Measurements from ENCODE around the gene BANP.
"Not testable (repeated sequence)": the region's sequence is repeated elsewhere in the genome, so short reads cannot be mapped to it uniquely, and the experiment has no call there.

BANP gene

DNA sequence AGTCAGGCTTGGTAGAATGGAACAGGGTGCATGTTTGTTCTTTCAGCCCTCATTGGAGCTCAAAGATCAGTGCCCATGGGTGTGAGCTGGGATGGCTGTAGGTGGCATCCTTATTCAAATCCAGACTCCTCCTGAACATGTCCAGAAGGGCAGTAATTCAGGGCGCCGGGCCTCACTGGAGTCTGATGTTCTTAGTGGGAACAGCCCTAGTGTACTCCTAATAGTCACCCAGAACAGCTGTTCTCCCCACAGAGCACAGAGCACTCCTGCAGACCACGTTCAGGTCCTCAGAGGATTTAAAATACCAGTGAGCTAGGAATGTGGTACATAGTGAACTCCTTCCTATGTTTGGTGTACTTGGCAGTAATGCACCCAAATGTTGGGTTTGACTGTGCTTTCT, 96.2 kb downstream of the BANP start:
- Histone ChIP-seq H3K4me3 (ENCODE audit: low read length) (no peak overlapping the region), H3K36me3 (ENCODE audit: control insufficient read depth, insufficient read depth, low read length) (no peaks in the 10 kb centered on the region), H3K9ac (ENCODE audit: low read length) (no peak overlapping the region), H3K9me3 (ENCODE audit: control insufficient read depth, low read length) (no peaks in the 10 kb centered on the region), H3K27me3 (ENCODE audit: control insufficient read depth, insufficient read depth, low read length) (no peaks in the 10 kb centered on the region), H3K4me1 (ENCODE audit: control insufficient read depth, insufficient read depth, low read length) (no peaks in the 10 kb centered on the region)

DNA sequence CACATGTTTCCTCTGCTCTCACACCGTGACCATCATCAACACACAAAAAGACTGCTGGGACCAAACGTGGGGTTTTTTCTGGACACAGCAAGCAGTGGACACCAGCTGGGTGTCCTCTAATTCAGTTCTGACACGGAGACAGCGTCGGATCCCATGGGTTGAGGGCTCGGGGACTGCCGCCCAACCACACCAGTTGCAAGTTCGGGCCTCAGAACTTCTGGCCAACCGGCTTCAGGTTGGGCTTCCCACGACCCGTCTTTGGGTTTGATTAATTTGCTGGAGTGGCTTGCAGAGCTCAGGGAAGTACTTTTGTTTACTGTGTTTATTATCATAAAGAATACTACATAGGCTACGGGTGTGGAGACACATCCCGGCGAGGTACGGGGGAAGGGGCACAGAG, 97.8 kb downstream of the BANP start:
- Histone ChIP-seq H3K9me3 (ENCODE audit: control insufficient read depth, low read length) (no peaks in the 10 kb centered on the region), H3K27me3 (ENCODE audit: control insufficient read depth, insufficient read depth, low read length) (no peaks in the 10 kb centered on the region), H3K4me1 (ENCODE audit: control insufficient read depth, insufficient read depth, low read length) (no peaks in the 10 kb centered on the region), H3K36me3 (ENCODE audit: control insufficient read depth, insufficient read depth, low read length) (no peaks in the 10 kb centered on the region), H3K9ac (ENCODE audit: low read length) (no peak overlapping the region), H3K4me3 (ENCODE audit: low read length) (no peak overlapping the region)

DNA sequence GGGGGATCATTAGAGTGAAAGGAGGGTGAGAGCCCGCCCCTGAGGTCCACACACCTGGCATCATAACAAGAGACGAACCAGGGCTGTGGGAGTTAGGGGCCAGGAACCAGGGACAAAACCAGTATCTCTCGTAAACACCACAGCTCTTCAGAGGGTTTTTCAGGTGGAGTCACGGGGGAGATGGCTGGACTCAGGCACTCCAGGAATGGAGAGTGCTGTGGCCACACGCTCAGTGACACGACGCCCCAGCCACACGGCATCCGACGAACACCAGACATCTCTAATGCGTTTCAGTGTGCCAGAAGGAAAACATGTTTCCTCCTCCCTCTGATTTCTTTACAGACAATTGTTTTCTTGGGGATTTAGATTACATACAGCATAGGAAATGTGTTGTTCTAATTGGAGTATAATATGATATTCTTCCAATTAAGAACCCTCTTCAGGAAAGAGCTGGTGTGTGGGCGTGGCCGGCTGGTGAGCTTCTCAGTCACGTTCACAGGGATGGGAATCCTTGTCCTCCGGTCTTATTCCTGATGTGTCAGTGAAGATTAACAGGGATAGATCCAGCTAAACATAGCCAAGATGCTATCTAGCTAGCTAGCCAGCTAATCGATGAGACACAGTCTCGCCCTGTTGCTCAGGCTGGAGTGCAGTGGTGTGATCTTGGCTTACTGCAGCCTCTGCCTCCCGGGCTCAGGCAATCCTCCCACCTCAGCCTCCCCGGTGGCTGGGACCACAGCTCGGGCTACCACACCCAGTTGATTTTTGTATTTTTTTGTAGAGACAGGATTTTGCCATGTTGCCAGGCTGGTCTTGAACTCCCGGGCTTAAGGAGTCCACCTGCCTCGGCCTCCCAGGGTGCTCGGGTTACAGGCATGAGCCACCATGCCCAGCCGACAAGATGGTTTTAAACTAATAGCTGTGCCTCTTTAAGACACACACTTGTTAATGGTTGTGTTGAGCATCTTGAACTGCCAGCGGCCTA, 98.6 kb downstream of the BANP start:
- Histone ChIP-seq H3K36me3 (ENCODE audit: control insufficient read depth, insufficient read depth, low read length) (no peaks in the 10 kb centered on the region), H3K9ac (ENCODE audit: low read length) (no peak overlapping the region), H3K9me3 (ENCODE audit: control insufficient read depth, low read length) (no peaks in the 10 kb centered on the region), H3K4me1 (ENCODE audit: control insufficient read depth, insufficient read depth, low read length) (no peaks in the 10 kb centered on the region), H3K27me3 (ENCODE audit: control insufficient read depth, insufficient read depth, low read length) (no peaks in the 10 kb centered on the region), H3K4me3 (ENCODE audit: low read length) (no peak overlapping the region)

DNA sequence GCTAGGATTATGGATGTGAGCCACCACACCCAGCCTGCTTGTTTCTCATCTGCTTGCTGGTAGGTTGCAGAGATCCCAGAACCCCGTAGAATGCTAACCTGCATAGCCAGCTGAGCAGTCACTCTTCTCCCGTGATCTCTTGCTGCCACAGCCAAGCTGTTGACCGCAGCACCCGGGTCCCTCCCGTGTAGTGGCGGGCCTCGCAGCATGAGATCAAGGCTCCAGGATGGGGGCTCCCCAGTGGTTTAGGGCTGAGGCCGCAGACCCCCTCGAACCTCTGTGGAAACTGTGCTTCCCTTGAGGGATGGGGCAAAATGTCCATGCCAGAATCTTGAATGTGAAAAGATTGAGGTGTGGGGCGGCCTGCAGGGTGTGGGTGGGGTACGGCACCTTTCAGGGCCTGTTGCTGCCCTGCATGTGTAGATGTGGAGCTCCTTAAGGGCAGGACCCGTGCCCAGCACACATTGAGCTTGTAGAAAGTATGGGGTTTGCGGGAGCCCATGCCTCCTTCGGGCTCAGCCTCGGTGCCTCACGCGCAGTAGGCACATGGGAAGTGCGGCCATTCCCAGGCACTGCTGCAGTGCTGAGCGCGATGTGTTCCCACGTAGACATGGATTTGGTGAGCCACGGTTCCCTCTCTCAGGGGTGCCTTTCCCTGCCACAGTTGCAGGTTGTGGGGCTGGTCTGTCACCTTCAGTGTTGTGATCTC, 99.9 kb downstream of the BANP start:
- Histone ChIP-seq H3K4me3 (ENCODE audit: low read length) (no peak overlapping the region), H3K9me3 (ENCODE audit: control insufficient read depth, low read length) (no peaks in the 10 kb centered on the region), H3K9ac (ENCODE audit: low read length) (no peak overlapping the region), H3K27me3 (ENCODE audit: control insufficient read depth, insufficient read depth, low read length) (no peaks in the 10 kb centered on the region), H3K4me1 (ENCODE audit: control insufficient read depth, insufficient read depth, low read length) (no peaks in the 10 kb centered on the region), H3K36me3 (ENCODE audit: control insufficient read depth, insufficient read depth, low read length) (no peaks in the 10 kb centered on the region)

DNA sequence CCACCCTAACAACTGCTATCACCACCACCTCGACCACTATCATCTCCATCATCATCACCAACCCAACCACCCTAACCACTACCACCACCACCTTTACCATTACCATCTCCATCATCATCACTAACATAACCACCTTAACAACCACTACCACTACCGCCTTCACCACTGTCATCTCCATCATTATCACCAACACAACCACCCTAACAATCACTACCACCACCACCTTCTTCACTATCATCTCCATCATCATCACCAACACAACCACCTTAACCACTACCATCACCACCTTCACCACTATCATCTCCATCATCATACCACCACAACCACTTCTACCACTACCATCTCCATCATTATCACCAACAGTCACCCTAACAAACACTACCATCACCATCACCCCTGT, 101.4 kb downstream of the BANP start:
- no peaks in the 10 kb centered on the region for H3K36me3 ChIP-seq (ENCODE audit: control insufficient read depth, insufficient read depth, low read length)
- H3K27me3 ChIP-seq (ENCODE audit: control insufficient read depth, insufficient read depth, low read length) = no peaks in the 10 kb centered on the region
- H3K4me3 ChIP-seq (ENCODE audit: low read length) = no peak overlapping the region

DNA sequence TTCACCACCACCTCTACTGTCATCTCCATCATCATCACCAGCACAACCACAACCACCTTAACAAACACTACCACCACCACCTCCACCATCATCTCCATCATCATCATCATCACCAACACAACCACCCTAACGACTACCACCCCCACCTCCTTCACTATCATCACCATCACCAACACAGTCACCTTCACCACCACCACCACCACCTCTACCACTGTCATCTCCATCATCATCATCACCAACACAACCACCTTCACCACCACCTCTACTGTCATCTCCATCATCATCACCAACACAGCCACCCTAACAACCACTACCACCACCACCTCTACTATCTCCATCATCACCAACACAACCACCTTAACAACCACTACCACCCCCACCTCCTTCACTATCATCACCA, 102.2 kb downstream of the BANP start:
- H3K36me3 ChIP-seq (ENCODE audit: control insufficient read depth, insufficient read depth, low read length); H3K4me3 ChIP-seq (ENCODE audit: low read length); H3K4me1 ChIP-seq (ENCODE audit: control insufficient read depth, insufficient read depth, low read length); H3K9me3 ChIP-seq (ENCODE audit: control insufficient read depth, low read length); H3K27me3 ChIP-seq (ENCODE audit: control insufficient read depth, insufficient read depth, low read length); H3K9ac ChIP-seq (ENCODE audit: low read length): not testable (repeated sequence)

More for the DNA sequence above, 101.4 kb downstream of the BANP start:
- Histone ChIP-seq H3K9ac (ENCODE audit: low read length) (no peak overlapping the region), H3K9me3 (ENCODE audit: control insufficient read depth, low read length) (no peaks in the 10 kb centered on the region), H3K4me1 (ENCODE audit: control insufficient read depth, insufficient read depth, low read length) (no peaks in the 10 kb centered on the region)

DNA sequence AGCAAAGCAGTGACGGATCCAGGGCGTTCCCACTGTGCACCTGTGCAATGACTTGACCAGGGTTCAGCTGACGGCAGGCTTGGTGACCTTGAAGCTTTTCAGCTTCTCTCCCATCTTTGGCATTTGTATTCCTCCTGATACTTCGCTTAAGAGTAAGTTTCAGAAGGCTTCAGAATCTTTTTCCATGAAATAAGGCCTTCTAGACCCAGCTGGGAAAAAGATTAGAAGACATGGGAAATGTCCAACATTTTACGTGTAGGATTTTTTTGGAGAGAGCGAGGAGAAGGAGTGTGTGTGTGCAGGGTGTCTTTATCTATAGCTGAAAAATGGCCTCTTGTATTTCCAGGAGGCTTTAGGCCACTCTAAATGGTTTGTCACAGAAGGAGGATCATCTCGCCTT, 104.1 kb downstream of the BANP start:
- Histone ChIP-seq H3K4me3 (ENCODE audit: low read length) (no peak overlapping the region), H3K36me3 (ENCODE audit: control insufficient read depth, insufficient read depth, low read length) (no peaks in the 10 kb centered on the region), H3K9me3 (ENCODE audit: control insufficient read depth, low read length) (no peaks in the 10 kb centered on the region), H3K27me3 (ENCODE audit: control insufficient read depth, insufficient read depth, low read length) (no peaks in the 10 kb centered on the region), H3K9ac (ENCODE audit: low read length) (no peak overlapping the region), H3K4me1 (ENCODE audit: control insufficient read depth, insufficient read depth, low read length) (no peaks in the 10 kb centered on the region)

DNA sequence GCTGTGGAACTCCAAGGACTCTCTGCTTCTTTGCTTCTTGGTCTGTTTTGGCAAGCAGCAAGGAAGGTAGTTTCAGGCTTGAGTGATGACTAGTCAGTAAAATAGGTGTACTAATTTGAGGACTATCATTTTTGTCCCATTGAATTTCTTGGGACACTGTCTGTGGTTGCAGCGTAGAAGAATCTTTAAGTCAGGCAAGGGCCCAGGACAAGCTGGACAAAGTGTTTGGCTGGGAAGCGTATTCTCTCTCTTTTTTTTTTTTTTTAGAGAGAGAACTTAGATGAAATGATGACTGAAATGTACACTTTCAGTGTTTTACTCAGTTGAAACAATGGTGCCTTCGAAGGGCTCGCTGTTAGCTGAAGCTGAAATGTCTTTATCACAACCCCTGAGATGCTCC, 105.0 kb downstream of the BANP start:
- H3K4me1 ChIP-seq (ENCODE audit: control insufficient read depth, insufficient read depth, low read length) = no peaks in the 10 kb centered on the region
- H3K9ac ChIP-seq (ENCODE audit: low read length) = no peak overlapping the region
- H3K27me3 ChIP-seq (ENCODE audit: control insufficient read depth, insufficient read depth, low read length) = no peaks in the 10 kb centered on the region
- no peaks in the 10 kb centered on the region for H3K9me3 ChIP-seq (ENCODE audit: control insufficient read depth, low read length)
- H3K4me3 ChIP-seq (ENCODE audit: low read length) = no peak overlapping the region
- no peaks in the 10 kb centered on the region for H3K36me3 ChIP-seq (ENCODE audit: control insufficient read depth, insufficient read depth, low read length)

DNA sequence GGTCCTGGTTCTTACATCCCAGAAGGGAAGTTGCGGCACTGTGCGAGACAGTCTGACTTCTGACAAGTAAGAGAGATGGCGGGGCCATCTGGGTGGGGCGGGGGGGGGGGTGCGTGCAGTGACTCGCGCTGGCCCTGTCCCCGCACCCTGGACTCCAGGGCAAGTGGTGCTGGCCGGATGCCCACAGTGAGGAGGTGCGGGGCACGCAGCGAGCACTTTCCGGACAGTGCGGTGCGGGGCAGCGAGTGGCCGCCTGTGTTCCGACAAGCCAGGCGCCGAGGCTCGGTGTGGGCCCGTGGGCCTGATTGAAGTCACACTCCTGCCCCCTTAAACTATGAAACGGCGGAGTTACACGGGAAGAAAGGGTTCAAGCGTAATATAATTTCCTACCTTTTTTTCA, 106.4 kb downstream of the BANP start:
- H3K36me3 ChIP-seq (ENCODE audit: control insufficient read depth, insufficient read depth, low read length) = no peaks in the 10 kb centered on the region
- H3K27me3 ChIP-seq (ENCODE audit: control insufficient read depth, insufficient read depth, low read length) = no peaks in the 10 kb centered on the region
- no peaks in the 10 kb centered on the region for H3K9me3 ChIP-seq (ENCODE audit: control insufficient read depth, low read length)
- H3K4me3 ChIP-seq (ENCODE audit: low read length) = no peak overlapping the region
- no peak overlapping the region for H3K9ac ChIP-seq (ENCODE audit: low read length)
- no peaks in the 10 kb centered on the region for H3K4me1 ChIP-seq (ENCODE audit: control insufficient read depth, insufficient read depth, low read length)

DNA sequence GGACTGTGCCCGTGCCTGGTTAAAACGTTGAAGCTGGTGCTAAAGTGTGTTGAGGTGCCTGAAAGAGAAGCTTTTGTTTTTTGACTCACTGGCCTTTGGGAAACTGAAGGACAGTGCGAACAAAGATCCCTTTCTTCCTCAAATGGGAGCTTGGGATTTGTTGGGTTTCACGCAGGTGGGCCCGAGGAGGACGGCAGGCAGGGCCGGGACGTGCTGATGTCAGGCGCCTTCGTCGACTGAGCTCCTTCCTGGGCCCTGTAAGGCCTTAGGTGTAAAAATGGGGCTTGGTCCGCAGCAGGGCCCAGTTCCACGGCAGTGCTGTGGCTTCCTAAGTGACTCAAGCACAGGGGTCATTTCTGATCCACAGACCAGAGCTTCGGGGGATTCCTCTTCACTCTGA, 106.9 kb downstream of the BANP start:
- no peaks in the 10 kb centered on the region for H3K4me1 ChIP-seq (ENCODE audit: control insufficient read depth, insufficient read depth, low read length)
- H3K4me3 ChIP-seq (ENCODE audit: low read length) = no peak overlapping the region
- no peak overlapping the region for H3K9ac ChIP-seq (ENCODE audit: low read length)
- H3K36me3 ChIP-seq (ENCODE audit: control insufficient read depth, insufficient read depth, low read length) = no peaks in the 10 kb centered on the region
- H3K27me3 ChIP-seq (ENCODE audit: control insufficient read depth, insufficient read depth, low read length) = no peaks in the 10 kb centered on the region
- no peaks in the 10 kb centered on the region for H3K9me3 ChIP-seq (ENCODE audit: control insufficient read depth, low read length)

DNA sequence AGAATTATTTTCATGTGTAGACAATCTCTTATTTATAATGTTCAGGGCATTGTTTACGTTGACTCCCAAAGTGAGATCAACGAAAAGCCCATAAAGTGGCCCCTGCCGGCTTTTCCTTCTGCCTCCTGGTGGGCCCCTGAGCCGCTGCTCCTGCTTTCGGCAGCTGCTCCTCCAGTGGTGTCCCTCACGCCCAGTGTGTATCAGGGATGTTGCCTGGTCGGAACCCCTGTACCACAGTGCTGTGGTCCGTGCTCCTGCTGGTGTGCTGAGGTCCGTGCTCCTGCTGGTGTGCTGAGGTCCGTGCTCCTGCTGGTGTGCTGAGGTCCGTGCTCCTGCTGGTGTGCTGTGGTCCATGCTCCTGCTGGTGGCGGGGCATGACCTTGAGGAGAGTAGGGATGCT, 107.6 kb downstream of the BANP start:
- H3K4me1 ChIP-seq (ENCODE audit: control insufficient read depth, insufficient read depth, low read length) = no peaks in the 10 kb centered on the region
- H3K9ac ChIP-seq (ENCODE audit: low read length) = no peak overlapping the region
- no peaks in the 10 kb centered on the region for H3K27me3 ChIP-seq (ENCODE audit: control insufficient read depth, insufficient read depth, low read length)
- H3K4me3 ChIP-seq (ENCODE audit: low read length) = no peak overlapping the region
- H3K36me3 ChIP-seq (ENCODE audit: control insufficient read depth, insufficient read depth, low read length) = no peaks in the 10 kb centered on the region
- H3K9me3 ChIP-seq (ENCODE audit: control insufficient read depth, low read length) = no peaks in the 10 kb centered on the region

DNA sequence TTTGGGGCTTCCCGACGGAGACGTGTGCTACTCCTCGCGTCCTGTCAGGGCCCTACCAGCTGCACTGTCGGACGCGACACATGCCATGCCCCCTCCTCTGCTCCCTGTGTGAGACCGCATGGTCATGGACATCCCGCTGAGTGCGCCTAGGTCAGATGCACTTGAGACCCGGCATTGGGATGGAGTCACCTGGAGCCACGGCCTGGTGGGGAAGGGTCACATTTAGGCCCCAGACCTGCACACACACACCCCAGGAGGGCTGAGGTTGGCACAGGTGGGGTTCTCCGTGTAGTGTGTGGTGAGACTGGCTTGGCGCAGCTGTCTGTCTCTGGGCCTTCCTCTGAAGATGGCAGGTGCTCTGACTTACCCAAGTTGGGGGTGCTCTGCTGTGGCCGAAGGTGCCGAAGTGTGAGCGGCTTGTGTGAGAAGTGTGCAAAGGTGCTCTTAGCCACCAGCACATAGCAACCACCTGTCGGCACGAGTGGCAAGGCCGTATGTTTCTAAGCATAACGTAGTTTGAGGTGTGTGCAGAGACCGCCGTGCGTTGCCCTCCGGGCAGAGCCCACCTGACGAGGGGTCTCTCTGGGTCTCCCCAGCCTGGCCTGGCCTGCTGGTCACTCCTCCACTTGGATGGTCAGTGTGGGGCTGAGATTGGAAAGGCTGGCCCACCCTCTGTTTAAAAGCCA, 108.6 kb downstream of the BANP start:
- H3K4me1 ChIP-seq (ENCODE audit: control insufficient read depth, insufficient read depth, low read length) = no peaks in the 10 kb centered on the region

More for the DNA sequence above, 108.6 kb downstream of the BANP start:
- no peak overlapping the region for H3K9ac ChIP-seq (ENCODE audit: low read length)
- no peaks in the 10 kb centered on the region for H3K27me3 ChIP-seq (ENCODE audit: control insufficient read depth, insufficient read depth, low read length)
- no peak overlapping the region for H3K4me3 ChIP-seq (ENCODE audit: low read length)
- H3K36me3 ChIP-seq (ENCODE audit: control insufficient read depth, insufficient read depth, low read length) = no peaks in the 10 kb centered on the region
- no peaks in the 10 kb centered on the region for H3K9me3 ChIP-seq (ENCODE audit: control insufficient read depth, low read length)
